Measurements from ENCODE around the gene SERHL2.
"Not testable (repeated sequence)": the region's sequence is repeated elsewhere in the genome, so short reads cannot be mapped to it uniquely, and the experiment has no call there.

Gene SERHL2

DNA sequence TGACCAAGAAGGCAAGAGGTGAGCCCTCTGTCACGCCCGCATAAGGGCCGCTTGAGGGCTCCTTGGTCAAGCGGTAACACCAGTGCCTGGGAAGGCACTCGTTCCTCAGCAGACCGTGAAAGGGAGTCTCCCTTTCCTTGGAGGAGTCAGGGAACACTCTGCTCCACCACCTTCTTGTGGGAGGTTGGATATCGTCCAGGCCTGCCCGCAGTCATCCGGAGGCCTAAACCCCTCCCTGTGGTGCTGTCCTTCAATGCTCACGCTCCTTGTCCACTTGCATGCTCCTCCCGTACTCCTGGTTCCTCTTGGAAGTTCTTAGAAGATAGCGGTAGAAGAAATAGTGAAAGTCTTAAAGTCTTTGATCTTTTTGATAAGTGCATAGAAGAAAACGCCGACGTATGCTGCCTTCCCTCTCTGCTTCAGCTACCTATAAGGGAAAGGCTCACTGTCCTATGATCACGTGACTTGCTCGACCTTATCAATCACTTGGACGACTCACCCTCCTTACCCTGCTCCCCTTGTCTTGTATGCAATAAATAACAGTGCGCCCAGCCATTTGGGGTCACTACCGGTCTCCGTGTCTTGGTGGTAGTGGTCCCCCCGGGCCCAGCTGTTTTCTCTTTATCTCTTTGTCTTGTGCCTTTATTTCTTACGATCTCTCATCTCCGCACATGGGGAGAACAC, 22.2 kb upstream of the SERHL2 start:
- H3K4me3 ChIP-seq (ENCODE audit: low read depth, low read length); DNase-seq (ENCODE audit: low read depth): not testable (repeated sequence)

DNA sequence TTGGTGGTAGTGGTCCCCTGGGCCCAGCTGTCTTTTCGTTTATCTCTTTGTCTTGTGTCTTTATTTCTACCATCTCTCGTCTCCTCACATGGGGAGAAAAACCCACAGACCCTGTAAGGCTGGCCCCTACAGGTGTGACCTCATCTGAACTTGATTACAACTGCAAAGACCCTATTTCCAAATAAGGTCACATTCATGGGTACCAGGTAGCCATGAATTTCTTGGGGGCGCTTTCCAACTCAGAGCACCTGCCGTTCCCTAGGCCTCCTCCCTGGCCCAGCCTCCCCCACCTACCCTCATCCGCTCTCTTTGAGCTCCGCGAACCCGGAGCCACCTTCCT, 20.1 kb upstream of the SERHL2 start:
- no peak for DNase-seq (ENCODE audit: low read depth)
- H3K4me3 ChIP-seq (ENCODE audit: low read depth, low read length), result no peak overlapping the region

DNA sequence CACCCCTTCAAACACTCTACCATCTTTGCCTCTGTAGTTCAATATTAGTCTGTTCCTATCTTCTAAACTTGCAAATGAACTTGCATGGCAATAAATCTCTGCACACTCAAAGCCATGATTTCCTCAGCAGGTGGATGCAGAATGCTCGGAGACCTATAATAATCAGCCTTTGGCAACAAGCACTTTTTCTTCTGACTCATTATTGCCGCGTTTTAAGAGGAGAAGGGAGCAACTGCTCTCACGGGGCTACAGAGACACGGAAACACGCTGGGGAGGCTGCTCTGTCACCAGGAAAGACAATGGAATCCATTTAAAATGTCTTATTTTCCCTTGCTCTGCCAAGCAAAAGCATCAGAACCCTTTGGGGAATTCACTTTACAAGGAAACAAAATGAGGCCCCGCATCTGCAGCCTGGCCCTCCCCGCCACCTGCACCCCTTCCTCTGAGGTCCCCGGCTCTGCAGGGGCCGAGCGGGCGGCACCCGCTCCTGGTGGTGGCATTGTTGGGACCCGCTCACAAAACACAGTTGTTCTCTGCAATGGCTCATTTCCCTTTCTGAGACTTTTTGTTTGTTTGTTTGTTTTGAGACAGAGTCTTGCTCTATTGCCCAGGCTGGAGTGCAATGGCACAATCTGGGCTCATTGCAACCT, 18.5 kb upstream of the SERHL2 start:
- H3K4me3 ChIP-seq (ENCODE audit: low read depth, low read length); DNase-seq (ENCODE audit: low read depth): not testable (repeated sequence)

DNA sequence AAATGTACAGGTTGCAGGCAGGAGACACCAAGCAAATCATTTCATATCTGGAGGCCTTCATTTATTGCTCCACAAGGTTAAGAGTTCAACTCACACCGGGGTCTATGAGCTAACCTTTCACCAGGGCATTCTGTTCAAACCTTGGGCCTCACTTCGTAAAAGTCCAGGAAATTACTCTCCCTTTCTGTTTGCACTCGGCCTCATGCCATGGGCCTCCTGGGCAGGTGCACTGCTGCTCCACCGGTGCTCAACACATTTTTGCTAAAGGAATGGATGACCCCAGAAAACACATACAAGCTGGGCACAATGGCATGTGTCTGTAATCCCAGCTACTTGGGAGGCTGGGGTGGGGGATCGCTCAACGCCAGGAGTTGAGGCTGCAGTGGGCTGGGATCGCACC, 17.6 kb upstream of the SERHL2 start:
- no peak for DNase-seq (ENCODE audit: low read depth)
- H3K4me3 ChIP-seq (ENCODE audit: low read depth, low read length), result no peak overlapping the region

DNA sequence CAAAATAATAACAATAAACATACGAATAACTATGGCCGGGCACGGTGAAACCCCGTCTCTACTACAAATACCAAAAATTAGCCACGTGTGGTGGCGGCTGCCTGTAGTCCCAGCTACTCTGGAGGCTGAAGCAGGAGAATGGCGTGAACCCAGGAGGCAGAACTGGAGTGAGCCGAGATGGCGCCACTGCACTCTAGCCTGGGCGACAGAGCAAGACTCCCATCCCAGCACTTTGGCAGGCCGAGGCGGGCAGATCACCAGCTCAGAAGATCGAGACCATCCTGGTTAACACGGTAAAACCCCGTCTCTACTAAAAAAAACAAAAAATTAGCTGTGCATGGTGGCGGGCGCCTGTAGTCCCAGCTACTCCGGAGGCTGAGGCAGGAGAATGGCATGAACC, 17.1 kb upstream of the SERHL2 start:
- H3K4me3 ChIP-seq (ENCODE audit: low read depth, low read length); DNase-seq (ENCODE audit: low read depth): not testable (repeated sequence)

DNA sequence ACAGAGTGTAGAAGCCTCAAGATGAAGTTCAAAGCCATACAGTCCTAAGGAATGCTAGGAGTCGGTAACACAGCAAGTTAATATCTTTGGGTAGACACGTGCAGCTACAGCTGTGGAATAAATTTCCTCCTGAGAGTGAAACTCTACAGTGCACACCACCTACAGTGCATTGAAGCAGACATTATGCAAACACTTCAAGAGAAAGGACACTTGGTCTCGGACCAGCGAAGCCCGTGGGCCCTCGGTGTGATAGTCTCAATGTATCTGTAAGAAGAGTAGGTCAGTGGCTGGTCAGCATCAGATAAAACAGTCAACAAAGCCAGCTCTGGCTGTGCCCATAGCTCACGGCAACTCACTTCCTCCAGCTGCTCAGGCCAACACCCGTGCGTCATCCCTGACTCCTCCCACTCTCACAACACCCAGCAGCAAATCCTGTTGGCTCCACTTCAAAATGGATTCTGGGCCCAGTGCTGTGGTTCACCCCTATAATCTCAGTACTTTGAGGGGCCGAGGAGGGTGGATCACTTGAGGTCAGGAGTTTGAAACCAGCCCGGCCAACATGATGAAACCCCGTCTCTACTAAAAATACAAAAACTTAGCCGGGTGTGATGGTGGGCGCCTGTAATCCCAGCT, 16.4 kb upstream of the SERHL2 start:
- DNase-seq (ENCODE audit: low read depth); H3K4me3 ChIP-seq (ENCODE audit: low read depth, low read length): not testable (repeated sequence)

DNA sequence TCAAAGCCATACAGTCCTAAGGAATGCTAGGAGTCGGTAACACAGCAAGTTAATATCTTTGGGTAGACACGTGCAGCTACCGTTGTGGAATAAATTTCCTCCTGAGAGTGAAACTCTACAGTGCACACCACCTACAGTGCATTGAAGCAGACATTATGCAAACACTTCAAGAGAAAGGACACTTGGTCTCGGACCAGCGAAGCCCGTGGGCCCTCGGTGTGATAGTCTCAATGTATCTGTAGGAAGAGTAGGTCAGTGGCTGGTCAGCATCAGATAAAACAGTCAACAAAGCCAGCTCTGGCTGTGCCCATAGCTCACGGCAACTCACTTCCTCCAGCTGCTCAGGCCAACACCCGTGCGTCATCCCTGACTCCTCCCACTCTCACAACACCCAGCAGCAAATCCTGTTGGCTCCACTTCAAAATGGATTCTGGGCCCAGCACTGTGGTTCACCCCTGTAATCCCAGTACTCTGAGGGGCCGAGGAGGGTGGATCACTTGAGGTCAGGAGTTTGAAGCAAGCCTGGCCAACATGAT, 14.5 kb upstream of the SERHL2 start:
- not testable (repeated sequence) for DNase-seq (ENCODE audit: low read depth); H3K4me3 ChIP-seq (ENCODE audit: low read depth, low read length)

DNA sequence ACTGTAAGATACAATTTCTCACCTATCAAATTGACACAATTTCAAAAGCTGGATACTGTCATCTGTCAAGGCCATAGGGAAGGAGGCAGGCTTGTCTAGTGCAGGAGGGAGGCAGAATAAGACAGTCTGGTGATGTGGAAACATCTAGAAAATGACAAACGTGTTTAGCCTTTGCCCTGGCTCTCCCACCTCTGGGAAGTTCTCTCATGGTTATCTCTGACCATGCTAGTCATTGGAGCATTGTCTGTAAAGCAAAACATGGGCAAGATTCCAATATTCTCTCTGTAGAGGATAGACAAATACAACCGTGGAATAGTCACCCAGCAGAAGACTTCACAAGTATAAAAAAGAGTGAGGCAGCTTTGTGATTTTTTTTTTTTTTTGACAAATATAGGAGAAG, 9.1 kb upstream of the SERHL2 start:
- no peak for DNase-seq (ENCODE audit: low read depth)
- no peak overlapping the region for H3K4me3 ChIP-seq (ENCODE audit: low read depth, low read length)

DNA sequence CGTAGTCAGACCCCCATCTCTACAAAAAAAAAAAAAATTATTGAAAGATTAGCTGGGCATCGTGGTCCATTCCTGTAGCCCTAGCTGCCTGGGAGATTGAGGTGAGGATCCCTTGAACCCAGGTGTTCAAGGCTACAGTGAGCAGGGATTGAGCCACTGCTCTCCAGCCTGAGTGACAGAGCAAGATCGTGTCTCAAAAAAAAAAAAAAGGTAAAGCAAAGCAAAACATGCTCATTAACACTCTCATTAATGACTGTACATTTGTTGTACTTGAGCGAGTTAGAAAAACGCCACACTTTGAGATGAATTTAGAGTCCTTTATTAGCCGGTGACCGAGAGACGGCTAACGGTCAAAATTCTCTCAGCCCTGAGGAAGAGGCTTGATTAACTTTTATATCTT, 6.2 kb upstream of the SERHL2 start:
- DNase-seq (ENCODE audit: low read depth), result no peak
- H3K4me3 ChIP-seq (ENCODE audit: low read depth, low read length), result no peak overlapping the region

DNA sequence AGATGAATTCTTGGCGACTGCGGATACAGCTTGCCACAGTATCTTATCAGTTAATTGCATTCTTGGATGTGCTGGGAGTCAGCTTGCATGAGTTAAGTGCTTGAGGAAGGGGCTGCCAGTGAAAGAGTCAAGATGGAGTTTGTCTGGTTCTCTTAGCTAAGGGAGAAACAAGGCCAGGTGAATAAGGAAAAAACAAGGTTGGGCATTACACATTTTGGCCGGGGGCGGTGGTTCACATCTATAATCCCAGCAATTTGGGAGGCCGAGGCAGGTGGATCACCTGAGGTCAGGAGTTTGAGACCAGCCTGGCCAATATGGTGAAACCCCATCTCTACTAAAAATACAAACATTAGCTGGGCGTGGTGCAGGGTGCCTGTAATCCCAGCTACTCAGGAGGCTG, 5.6 kb upstream of the SERHL2 start:
- DNase-seq (ENCODE audit: low read depth); H3K4me3 ChIP-seq (ENCODE audit: low read depth, low read length): not testable (repeated sequence)

DNA sequence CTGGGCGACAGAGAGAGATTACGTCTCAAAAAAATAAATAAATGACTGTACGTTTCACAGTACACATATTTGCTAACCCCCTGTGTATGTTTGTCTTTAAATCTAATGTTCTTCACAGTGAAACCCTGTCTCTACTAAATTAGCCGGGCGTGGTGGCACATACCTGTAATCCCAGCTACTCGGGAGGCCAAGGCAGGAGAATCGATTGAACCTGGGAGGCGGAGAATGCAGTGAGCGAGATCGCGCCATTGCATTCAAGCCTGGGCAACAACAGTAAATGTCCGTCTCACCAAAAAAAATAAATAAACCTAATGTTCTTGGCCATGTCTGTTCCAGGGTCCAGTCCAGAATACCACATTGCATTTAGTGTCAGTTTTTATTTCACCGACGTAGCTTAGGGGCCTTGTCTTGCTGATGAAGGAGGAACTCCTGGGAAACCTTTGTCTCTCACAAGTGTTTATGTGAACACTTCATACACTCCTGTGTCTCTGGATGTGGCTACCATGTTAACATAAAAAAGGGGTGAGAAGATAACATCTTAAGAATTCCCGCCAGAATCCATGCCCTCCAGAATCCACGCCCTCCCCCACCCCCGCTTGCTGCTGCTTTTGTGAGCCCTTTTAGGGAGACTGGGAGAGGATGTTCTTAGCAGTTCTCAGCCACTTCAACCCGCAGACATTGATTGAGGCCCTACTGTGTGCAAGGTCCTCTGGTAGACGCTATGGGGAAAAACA, 5.0 kb upstream of the SERHL2 start:
- DNase-seq (ENCODE audit: low read depth), result no peak
- no peak overlapping the region for H3K4me3 ChIP-seq (ENCODE audit: low read depth, low read length)

DNA sequence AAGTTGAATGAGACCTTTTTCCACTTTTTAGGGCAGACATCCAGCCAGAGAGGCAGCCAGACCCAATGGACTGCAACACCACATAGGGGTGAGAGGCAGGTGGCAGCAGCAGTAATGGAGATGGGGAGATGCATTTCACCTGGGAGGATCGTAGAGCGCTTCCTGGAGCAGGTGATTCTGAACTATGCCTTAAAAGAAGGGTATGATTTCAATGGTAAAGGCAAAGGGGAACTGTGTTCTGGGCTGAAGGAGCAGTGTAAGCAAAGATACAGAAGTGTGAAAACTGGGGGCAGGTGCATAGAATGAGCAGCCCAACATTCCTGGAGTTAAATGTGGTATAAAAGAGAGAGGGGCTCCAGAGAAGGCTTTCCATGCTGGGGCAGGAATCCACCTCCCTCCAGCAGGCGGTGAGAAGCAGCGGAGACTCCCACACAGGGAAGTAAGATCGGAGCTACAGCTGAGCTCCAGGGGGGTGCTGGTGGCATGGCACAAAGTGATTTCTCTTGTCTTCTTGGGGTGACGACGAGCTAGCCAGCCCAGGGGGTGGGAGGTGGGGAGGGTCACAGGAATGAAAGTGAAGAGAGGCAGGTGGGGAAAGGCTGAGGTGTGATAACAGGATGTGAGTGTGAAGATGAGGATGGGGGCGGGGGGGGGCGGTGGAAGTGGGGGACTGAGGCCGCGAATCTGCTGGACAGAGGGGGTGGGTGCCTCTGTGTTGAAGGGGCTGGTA, 4.3 kb upstream of the SERHL2 start:
- no peak for DNase-seq (ENCODE audit: low read depth)

DNA sequence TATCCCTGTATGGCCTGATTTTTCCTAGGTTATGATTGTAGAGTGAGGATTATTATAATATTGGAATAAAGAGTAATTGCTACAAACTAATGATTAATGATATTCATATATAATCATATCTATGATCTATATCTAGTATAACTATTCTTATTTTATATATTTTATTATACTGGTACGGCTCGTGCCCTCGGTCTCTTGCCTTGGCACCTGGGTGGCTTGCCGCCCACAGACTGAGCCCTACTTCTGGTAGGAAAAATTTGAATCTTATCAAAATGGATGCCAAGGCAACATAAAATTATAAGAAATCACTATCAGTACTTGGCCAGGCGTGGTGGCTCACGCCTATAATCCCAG, 1.5 kb upstream of the SERHL2 start:
- DNase-seq (ENCODE audit: low read depth); H3K4me3 ChIP-seq (ENCODE audit: low read depth, low read length): not testable (repeated sequence)

More for the DNA sequence above, 4.3 kb upstream of the SERHL2 start:
- H3K4me3 ChIP-seq (ENCODE audit: low read depth, low read length), result no peak overlapping the region

DNA sequence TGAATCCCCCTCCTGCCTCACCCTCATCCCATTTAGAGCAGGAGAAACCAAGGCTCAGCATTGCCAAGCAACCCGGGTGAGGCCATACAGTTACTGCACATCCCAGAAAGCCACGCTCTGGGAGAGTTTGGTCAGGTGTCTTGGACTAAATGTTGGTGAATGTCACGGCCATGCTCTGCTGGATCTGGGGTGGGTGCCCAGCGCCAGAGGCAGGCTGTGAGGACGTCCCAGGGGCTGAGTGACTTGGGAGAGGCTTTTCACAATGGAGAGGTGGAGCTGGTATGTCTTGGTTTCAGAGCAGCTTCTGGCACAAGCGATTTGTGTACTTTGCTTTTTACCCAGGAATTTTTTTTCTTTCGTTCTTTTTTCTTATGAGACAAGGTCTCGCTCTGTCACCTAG, 6.6 kb downstream of the SERHL2 start:
- no peak overlapping the region for H3K4me3 ChIP-seq (ENCODE audit: low read depth, low read length)
- no peak for DNase-seq (ENCODE audit: low read depth)

DNA sequence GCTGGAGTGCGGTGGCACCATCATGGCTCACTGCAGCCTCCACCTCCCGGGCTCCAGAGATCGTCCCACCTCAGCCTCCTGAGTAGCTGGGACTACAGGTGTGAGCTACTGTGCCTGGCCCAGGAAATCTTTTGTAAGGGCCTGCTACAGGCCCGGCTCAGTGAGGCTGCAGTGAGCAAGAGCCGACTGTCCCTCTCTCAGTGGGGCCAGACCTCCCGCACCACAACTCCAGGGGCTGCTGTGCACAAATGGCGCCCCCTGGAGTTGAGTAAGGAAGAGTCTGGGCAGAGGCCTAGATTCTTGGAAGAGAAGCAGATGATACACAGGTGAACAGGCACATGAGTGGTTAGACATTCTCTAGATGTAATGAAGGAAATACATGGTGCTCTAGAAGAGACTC, 7.0 kb downstream of the SERHL2 start:
- H3K4me3 ChIP-seq (ENCODE audit: low read depth, low read length), result no peak overlapping the region
- DNase-seq (ENCODE audit: low read depth), result no peak

DNA sequence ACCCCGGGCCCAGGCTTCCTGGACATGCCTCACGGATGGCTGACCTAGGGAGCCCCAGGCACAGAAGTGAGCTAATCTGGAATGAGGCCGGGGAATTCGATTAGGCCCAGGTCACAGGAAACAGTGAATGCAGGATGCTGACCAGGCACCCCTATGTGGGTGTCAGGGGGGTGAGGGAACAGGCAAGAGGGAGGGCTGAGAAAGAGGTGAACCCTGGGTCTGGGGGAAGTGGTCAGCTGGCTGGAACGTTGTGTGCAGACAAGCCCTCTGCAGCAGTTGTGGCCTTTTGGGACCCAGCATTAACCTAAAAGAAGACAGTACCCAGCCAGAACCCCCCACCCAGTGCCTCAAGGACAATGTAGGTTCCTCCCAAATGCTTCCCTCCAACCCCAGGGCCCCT, 8.1 kb downstream of the SERHL2 start:
- no peak overlapping the region for H3K4me3 ChIP-seq (ENCODE audit: low read depth, low read length)
- no peak for DNase-seq (ENCODE audit: low read depth)

DNA sequence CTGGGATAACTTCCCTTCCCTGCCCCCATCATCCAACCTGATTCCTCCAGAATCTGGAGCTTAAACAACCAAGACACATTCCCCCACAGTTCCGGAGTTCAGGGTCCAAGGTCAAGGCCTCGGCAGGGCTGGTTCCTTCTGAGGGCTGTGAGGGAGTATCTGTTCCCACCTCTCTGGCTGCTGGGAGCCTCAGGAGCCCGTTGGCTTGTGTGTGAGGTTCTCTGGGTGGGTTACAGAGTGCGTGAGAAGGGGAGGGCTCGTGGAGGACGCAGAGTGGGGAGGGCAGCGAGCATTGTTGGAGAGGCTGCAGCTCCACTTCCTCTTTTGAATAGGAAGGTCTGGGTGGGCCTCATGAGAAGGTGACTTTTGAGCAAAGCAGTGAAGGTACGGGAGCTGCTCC, 8.5 kb downstream of the SERHL2 start:
- no peak for DNase-seq (ENCODE audit: low read depth)
- no peak overlapping the region for H3K4me3 ChIP-seq (ENCODE audit: low read depth, low read length)

DNA sequence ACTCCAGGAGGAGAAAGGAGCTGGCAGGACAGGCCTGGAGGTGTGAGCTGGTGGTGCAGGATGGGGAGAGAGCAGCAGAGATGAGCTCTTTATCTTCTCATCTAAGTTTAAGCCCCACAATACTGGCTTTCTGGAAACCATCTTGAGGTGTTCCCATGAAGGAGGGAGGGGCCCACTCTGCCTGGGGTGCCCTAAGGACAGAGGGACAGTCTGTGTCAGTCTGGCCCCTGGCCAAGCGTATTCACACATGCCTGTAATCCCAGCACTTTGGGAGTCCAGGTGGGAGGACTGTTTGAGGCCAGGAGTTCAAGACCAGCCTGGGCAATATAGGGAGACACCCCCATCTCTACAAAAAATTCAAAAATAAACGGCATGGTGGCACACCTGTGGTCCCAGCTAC, 8.9 kb downstream of the SERHL2 start:
- DNase-seq (ENCODE audit: low read depth), result no peak
- no peak overlapping the region for H3K4me3 ChIP-seq (ENCODE audit: low read depth, low read length)

DNA sequence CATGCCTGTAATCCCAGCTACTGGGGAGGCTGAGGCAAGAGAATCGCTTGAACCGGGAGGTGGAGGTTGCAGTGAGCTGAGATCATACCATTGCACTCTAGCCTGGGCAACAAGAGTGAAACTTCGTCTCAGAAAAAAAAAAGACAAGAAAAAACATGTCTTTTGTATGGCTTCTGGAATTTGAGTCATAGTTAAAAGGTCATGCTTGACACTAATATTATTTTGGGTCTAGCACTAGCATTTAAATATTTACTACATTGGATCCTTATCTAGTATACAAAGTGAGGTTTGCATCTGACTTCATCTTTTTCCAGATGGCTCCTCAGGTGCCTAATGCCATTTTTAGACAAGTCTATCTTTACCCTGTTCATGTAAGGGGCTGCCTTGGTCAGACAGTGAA, 10.2 kb downstream of the SERHL2 start:
- not testable (repeated sequence) for DNase-seq (ENCODE audit: low read depth); H3K4me3 ChIP-seq (ENCODE audit: low read depth, low read length)

DNA sequence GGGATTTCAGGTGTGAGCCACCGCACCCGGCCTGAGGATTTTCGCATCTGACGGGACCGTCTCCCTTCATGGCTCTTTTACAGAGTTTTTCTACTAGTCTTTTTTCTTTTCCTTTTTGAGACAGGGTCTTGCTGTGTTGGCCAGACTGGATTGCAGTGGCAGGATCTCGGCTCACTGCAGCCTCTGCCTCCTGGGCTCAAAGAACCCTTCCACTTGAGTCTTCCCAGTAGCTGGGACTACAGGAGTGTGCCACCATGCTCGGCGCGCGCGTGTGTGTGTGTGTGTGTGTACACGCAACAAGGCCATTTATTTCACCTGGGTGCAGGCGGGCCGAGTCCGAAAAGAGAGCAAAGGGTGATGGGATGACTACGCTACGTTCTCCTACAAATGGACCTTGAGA, 10.9 kb downstream of the SERHL2 start:
- DNase-seq (ENCODE audit: low read depth), result no peak
- H3K4me3 ChIP-seq (ENCODE audit: low read depth, low read length), result no peak overlapping the region
